HepG2 (cell line): ENCODE results near the gene HSPB9. TPM values are rescaled to one million over a fixed set of nuclear protein-coding genes. Genes with fewer than 3 reads are reported as not detected.

ENCODE experiments used
- AKAP8 ChIP-seq: sonication (generic); formaldehyde crosslinking; IDR thresholded peaks from 2 replicates; pipeline ENCODE4 v1.5.1; 2020; ENCODE audit warnings: mild to moderate bottlenecking, missing genetic modification reagents
- DPF2 ChIP-seq: sonication (generic); formaldehyde crosslinking; IDR thresholded peaks from 2 replicates; pipeline ENCODE4 v1.4.0; 2020; ENCODE audit warnings: mild to moderate bottlenecking, low read depth, missing genetic modification reagents, borderline replicate concordance
- FLYWCH1 ChIP-seq: sonication (generic); formaldehyde crosslinking; IDR thresholded peaks from 2 replicates; pipeline ENCODE4 v1.8.1; 2023; ENCODE audit warnings: mild to moderate bottlenecking, missing genetic modification reagents
- MYC ChIP-seq: sonication (generic); formaldehyde crosslinking; IDR thresholded peaks from 2 replicates; pipeline ENCODE4 v1.9.0; 2021; ENCODE audit warnings: missing genetic modification reagents, borderline replicate concordance
- MYPOP ChIP-seq: sonication (generic); formaldehyde crosslinking; IDR thresholded peaks from 2 replicates; pipeline ENCODE4 v1.8.1; 2023; ENCODE audit warnings: mild to moderate bottlenecking, moderate library complexity, missing genetic modification reagents
- SALL2 ChIP-seq: sonication (generic); formaldehyde crosslinking; IDR thresholded peaks from 2 replicates; pipeline ENCODE4 v1.8.1; 2023; ENCODE audit warnings: mild to moderate bottlenecking, missing genetic modification reagents, inconsistent platforms
- SAP130 ChIP-seq: IDR thresholded peaks from 2 replicates; pipeline ENCODE4 v1.6.1; 2016; ENCODE audit warnings: low read depth
- TFDP2 ChIP-seq: sonication (generic); formaldehyde crosslinking; IDR thresholded peaks from 2 replicates; pipeline ENCODE4 v1.4.0; 2020; ENCODE audit warnings: missing genetic modification reagents
- YEATS2 ChIP-seq: sonication (generic); formaldehyde crosslinking; IDR thresholded peaks from 2 replicates; pipeline ENCODE4 v1.4.0; 2020; ENCODE audit warnings: missing genetic modification reagents, borderline replicate concordance
- ZFP36 ChIP-seq: fragments of 150-350 bp; IDR thresholded peaks from 2 replicates; pipeline ENCODE4 v1.6.1; 2018; ENCODE audit warnings: borderline replicate concordance, low read length, low read depth; ENCODE audit not compliant: partially characterized antibody
- ZNF232 ChIP-seq: sonication (generic); formaldehyde crosslinking; IDR thresholded peaks from 2 replicates; pipeline ENCODE4 v1.4.0; 2020; ENCODE audit warnings: missing genetic modification reagents, borderline replicate concordance
- ZNF276 ChIP-seq: sonication (generic); formaldehyde crosslinking; IDR thresholded peaks from 2 replicates; pipeline ENCODE4 v1.4.0; 2020; ENCODE audit warnings: mild to moderate bottlenecking, low read depth, missing genetic modification reagents
- ZNF546 ChIP-seq: sonication (generic); formaldehyde crosslinking; conservative IDR thresholded peaks from 2 replicates; pipeline ENCODE4 v1.8.1; 2023; ENCODE audit warnings: mild to moderate bottlenecking, missing genetic modification reagents
- ZSCAN5A ChIP-seq: sonication (generic); formaldehyde crosslinking; IDR thresholded peaks from 2 replicates; pipeline ENCODE4 v1.8.0; 2022; ENCODE audit warnings: mild to moderate bottlenecking, missing genetic modification reagents, borderline replicate concordance
- polyA plus RNA-seq, 8 experiments: library from polyadenylated mRNA; depleted of rRNA in 3 of 8; stranded (reverse) in 7 of 8; unstranded in 1 of 8; fragments of >200 nt; fragmentation: Illumina TruSeq in 4 of 8; extraction: Trizol in 4 of 8; gene quantifications; 2 replicates each; pipeline versions ENCODE4 v1.2.1 to v1.2.3, GENCODE V29; 2011 to 2016; ENCODE audit warnings: low read depth in 4 of 8, missing spikeins in 1 of 8, mixed read lengths in 1 of 8; ENCODE audit not compliant: insufficient read depth in 1 of 8
- total RNA-seq, 5 experiments: library from RNA; depleted of rRNA; stranded (reverse); fragments of >200 nt; fragmentation: Illumina TruSeq; extraction: Trizol; gene quantifications; 2 replicates each; pipeline ENCODE4 v1.2.3, GENCODE V29; 2016; ENCODE audit warnings: low read depth in 1 of 5
- TF ChIP-seq, protein P1 (sequence below): sonication (generic); formaldehyde crosslinking; IDR thresholded peaks from 2 replicates; pipeline ENCODE4 v1.8.1; 2023; ENCODE audit warnings: mild to moderate bottlenecking, missing genetic modification reagents
- TF ChIP-seq, protein P2 (sequence below): IDR thresholded peaks from 2 replicates; pipeline ENCODE4 v1.6.1; 2016; ENCODE audit warnings: mild to moderate bottlenecking, missing biosample characterization, missing genetic modification reagents
- TF ChIP-seq, protein P3 (sequence below): sonication (generic); formaldehyde crosslinking; IDR thresholded peaks from 2 replicates; pipeline ENCODE4 v1.5.0; 2020; ENCODE audit warnings: mild to moderate bottlenecking, missing genetic modification reagents

Gene HSPB9
- total and polyA plus RNA-seq, 2 of the 13 experiments (the other 11 are each of a cell fraction or from before 2014, with no cell fraction given), result 0.05 to 0.24 TPM

DNA sequence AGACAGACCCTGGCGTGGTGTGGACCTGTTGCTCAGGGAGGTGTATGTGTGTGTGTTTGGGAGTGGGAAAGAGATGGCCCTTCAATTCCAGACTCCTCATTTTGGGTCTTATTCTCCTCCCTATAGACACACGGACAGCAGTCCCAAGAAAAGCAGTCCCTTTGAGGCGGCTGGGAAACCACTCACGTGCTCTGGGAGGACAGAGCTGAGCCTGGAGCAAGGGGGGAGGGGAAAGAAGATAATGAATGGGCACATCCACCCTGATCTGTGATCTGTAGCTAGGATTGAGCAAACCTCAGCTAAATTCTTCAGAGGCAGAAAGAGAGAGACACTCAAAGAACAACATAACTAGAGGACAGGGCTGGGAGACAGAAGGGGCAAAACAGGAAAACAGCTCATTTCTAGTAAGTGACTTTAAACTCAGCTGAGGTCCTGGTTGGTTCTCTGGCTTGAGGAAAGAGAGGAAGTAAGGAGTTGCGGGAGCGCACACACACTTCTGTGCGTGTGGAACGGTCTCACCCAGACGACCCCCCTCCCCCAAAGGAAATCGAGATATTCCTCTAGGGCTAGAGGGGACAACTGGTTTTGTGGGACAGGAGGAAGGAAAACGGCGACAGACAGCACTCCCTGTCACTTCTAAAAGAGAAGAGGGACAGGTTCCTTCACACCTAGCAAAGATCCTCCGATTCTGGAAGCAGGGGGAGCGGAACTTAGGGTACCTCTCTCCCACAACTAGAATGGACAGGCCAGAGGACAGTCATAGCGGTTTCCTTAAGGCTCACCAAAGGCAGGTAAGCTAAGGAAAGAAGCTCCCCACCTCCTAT, 31.5 kb downstream of the HSPB9 start (continued):
- TF ChIP-seq, protein P1, sequence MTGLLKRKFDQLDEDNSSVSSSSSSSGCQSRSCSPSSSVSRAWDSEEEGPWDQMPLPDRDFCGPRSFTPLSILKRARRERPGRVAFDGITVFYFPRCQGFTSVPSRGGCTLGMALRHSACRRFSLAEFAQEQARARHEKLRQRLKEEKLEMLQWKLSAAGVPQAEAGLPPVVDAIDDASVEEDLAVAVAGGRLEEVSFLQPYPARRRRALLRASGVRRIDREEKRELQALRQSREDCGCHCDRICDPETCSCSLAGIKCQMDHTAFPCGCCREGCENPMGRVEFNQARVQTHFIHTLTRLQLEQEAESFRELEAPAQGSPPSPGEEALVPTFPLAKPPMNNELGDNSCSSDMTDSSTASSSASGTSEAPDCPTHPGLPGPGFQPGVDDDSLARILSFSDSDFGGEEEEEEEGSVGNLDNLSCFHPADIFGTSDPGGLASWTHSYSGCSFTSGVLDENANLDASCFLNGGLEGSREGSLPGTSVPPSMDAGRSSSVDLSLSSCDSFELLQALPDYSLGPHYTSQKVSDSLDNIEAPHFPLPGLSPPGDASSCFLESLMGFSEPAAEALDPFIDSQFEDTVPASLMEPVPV (CRISPR knock-in tag), result no peak
- TF ChIP-seq SAP130 (CRISPR knock-in tag), result peak; percentile 50
- TF ChIP-seq MYC (CRISPR knock-in tag), result peak; percentile 63; the same call in 1 of the 2 replicates
- TF ChIP-seq, protein P2, sequence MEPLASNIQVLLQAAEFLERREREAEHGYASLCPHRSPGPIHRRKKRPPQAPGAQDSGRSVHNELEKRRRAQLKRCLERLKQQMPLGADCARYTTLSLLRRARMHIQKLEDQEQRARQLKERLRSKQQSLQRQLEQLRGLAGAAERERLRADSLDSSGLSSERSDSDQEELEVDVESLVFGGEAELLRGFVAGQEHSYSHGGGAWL, result no peak
- no peak for TF ChIP-seq FLYWCH1 (CRISPR knock-in tag)
- TF ChIP-seq ZNF232 (CRISPR knock-in tag), result no peak
- TF ChIP-seq, protein P3, sequence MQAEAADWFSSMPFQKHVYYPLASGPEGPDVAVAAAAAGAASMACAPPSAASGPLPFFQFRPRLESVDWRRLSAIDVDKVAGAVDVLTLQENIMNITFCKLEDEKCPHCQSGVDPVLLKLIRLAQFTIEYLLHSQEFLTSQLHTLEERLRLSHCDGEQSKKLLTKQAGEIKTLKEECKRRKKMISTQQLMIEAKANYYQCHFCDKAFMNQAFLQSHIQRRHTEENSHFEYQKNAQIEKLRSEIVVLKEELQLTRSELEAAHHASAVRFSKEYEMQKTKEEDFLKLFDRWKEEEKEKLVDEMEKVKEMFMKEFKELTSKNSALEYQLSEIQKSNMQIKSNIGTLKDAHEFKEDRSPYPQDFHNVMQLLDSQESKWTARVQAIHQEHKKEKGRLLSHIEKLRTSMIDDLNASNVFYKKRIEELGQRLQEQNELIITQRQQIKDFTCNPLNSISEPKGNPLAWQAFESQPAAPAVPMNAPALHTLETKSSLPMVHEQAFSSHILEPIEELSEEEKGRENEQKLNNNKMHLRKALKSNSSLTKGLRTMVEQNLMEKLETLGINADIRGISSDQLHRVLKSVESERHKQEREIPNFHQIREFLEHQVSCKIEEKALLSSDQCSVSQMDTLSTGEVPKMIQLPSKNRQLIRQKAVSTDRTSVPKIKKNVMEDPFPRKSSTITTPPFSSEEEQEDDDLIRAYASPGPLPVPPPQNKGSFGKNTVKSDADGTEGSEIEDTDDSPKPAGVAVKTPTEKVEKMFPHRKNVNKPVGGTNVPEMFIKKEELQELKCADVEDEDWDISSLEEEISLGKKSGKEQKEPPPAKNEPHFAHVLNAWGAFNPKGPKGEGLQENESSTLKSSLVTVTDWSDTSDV (CRISPR knock-in tag), result no peak
- TF ChIP-seq ZFP36, result no peak
- no peak; the same call in 1 of the 2 replicates for TF ChIP-seq YEATS2 (CRISPR knock-in tag)
- no peak for TF ChIP-seq ZNF276 (CRISPR knock-in tag)
- no peak for TF ChIP-seq ZNF546 (CRISPR knock-in tag)
- peak; percentile 20; the same call in 1 of the 2 replicates for TF ChIP-seq TFDP2
- 0 out of 2 replicates have a peak, but pooled peaks have one; percentile 30 for TF ChIP-seq MYPOP
- no peak for TF ChIP-seq DPF2 (CRISPR knock-in tag)
- no peak for TF ChIP-seq SALL2 (CRISPR knock-in tag)
- 0 out of 2 replicates have a peak, but pooled peaks have one; percentile 43 for TF ChIP-seq AKAP8 (CRISPR knock-in tag)
- no peak for TF ChIP-seq ZSCAN5A (CRISPR knock-in tag)
